HG03442 (cell line): Measurements from ENCODE around the gene ACTRT1.

Source experiments
- ATAC-seq: cut with Tn5 transposase; IDR thresholded peaks from one replicate; pipeline ENCODE4 v1.9.1; 2021; ENCODE audit warnings: mild to moderate bottlenecking, moderate library complexity; ENCODE audit not compliant: unreplicated experiment

ACTRT1 gene

GRCh38 chrX:128052303-128052702 lies at the start of gene ACTRT1:
Gene ACTRT1, minus strand, starts transcription at chrX:128052403. Its CDS starts 197 bp downstream, at chrX:128052206.
- no peak for ATAC-seq

GRCh38 chrX:128078545-128078944 lies 26.3 kb upstream of the ACTRT1 start:
- no peak for ATAC-seq

DNA sequence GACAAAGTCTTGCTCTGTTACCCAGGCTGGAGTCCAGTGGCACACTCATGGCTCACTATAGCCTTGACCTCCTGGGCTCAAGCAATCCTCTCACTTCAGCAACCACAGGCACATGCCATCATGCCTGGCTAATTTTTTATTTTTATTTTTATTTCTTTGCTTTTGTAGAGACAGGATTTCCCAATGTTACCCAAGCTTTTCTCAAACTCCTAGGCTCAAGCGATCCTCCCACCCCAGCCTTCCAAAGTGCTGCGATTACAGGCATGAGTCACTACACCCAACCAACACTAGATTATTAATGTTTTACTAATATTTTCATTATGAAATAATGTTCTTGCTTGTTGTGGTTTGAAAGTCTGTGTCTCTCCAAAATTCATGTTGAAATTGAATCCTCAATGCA lies 5.2 kb upstream of the ACTRT1 start:
- no peak for ATAC-seq

DNA sequence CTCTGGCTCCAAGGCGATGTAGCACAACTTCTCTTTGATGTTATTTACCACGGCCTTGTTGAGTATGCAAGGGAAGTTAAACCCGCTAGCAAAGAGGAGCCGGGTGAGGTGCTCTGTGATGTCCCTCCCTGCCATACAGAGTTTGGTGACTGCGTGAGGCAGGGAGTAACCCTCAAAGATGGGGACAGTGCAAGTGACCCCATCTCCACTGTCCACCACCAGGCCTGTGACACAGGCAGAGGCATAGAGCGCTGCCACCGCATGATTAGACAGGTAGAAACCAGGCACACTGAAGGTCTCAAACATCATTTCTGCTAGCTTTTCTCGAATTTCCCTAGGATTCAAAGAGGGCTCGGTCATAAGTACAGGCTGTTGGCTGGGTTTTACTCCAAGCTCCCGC lies 677 bp downstream of the ACTRT1 start:
- no peak for ATAC-seq

DNA sequence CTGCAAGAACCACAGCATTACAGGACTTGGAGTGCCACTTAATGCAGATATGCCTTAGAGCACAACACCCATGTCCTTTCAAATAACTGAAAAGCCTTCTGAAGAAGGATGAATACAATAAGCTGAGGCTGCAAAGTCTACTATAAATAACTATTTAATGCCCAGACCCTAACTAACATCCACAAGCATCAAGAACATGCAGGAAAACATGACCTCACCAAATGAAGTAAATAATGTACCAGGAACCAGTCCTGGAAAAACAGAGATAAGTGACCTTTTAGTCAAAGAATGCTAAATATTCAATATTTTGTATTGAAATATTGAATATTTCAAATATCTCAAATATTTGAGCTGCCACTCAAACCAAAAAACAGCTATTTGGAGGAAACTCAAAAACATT lies 16.9 kb downstream of the ACTRT1 start:
- no peak for ATAC-seq

GRCh38 chrX:128021566-128021965 lies 30.6 kb downstream of the ACTRT1 start:
- ATAC-seq: no peak

- ATAC-seq: no peak
Observed at GRCh38 chrX:128020701-128021100, 31.5 kb downstream of the ACTRT1 start.

DNA sequence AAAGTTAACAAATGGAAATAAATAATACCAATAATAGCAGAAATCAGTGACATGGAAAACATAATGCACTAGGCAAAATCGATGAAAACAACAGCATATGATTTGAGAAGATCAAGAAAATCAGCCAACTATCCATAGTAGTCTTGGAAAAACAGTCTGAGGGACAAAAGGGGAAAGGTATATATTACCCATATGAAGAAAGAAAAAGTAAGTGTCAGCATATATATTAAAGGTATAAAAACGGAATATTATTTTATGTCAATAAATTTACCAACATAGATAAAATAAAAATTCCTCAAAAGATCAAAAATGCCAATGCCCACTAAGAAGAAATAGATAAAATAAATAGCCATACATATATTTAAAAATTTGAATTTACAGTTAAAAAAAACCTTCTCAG lies 33.0 kb downstream of the ACTRT1 start:
- ATAC-seq: no peak

GRCh38 chrX:128012015-128012414 lies 40.2 kb downstream of the ACTRT1 start:
- no peak for ATAC-seq

DNA sequence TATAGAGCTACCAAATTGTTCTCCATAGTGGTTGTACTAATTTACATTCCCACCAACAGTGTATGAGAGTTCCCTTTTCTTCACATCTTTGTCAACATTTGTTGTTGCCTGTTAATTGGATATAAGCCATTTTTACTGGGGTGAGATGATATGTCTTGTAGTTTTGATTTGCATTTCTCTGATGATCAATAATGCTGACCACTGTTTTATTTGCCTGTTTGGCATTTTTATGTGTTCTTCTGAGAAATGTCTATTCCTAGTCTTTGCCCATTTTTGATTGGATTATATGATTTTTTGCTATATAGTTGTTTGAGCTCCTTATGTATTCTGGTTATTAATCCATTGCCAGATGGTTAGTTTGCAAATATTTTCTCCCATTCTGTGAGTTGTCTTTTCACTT lies 44.3 kb downstream of the ACTRT1 start:
- no peak for ATAC-seq
